Hepatocyte (in vitro differentiated cells): ENCODE measurements around the gene RBM38. TPM values are rescaled to one million over a fixed set of nuclear protein-coding genes. Genes with fewer than 3 reads are reported as not detected.

Source experiments
- DNase-seq: peaks from one replicate; pipeline ENCODE4 v3.0.0-alpha.2; 2016; ENCODE audit warnings: low spot score
- H2AFZ ChIP-seq: fragments of 200-600 bp; sonication (generic); 2 replicates; pipeline ENCODE4 v1.6.0; 2016; ENCODE audit warnings: antibody characterized with exemption, mild to moderate bottlenecking
- H3K27ac ChIP-seq: fragments of 200-600 bp; sonication (generic); 2 replicates; pipeline ENCODE4 v1.5.1; 2016; ENCODE audit warnings: mild to moderate bottlenecking
- H3K27me3 ChIP-seq: fragments of 200-600 bp; sonication (generic); 2 replicates; pipeline ENCODE4 v1.6.1; 2016
- H3K36me3 ChIP-seq: fragments of 200-600 bp; sonication (generic); replicated peaks from 2 replicates; pipeline ENCODE4 v1.5.1; 2016; ENCODE audit warnings: low read depth; ENCODE audit not compliant: insufficient read depth
- H3K4me1 ChIP-seq: fragments of 200-600 bp; sonication (generic); 2 replicates; pipeline ENCODE4 v1.5.1; 2016; ENCODE audit warnings: mild to moderate bottlenecking, moderate library complexity; ENCODE audit not compliant: insufficient read depth
- H3K4me2 ChIP-seq: fragments of 200-600 bp; sonication (generic); 2 replicates; pipeline ENCODE4 v1.6.0; 2016
- H3K4me3 ChIP-seq: fragments of 200-600 bp; sonication (generic); 2 replicates; pipeline ENCODE4 v1.5.1; 2016; ENCODE audit warnings: mild to moderate bottlenecking
- H3K79me2 ChIP-seq: fragments of 200-600 bp; sonication (generic); 2 replicates; pipeline ENCODE4 v1.6.0; 2017; ENCODE audit warnings: mild to moderate bottlenecking
- H3K9me2 ChIP-seq: fragments of 200-600 bp; sonication (generic); replicated peaks from 2 replicates; pipeline ENCODE4 v1.6.0; 2017; ENCODE audit warnings: mild to moderate bottlenecking; ENCODE audit not compliant: insufficient read depth
- H3K9me3 ChIP-seq: fragments of 200-600 bp; sonication (generic); 2 replicates; pipeline ENCODE4 v1.5.1; 2016; ENCODE audit warnings: low read depth, mild to moderate bottlenecking
- H4K20me1 ChIP-seq: fragments of 200-600 bp; sonication (generic); 2 replicates; pipeline ENCODE4 v1.6.0; 2016; ENCODE audit warnings: mild to moderate bottlenecking; ENCODE audit not compliant: insufficient read depth, poor library complexity, severe bottlenecking
- CTCF ChIP-seq: fragments of 200-600 bp; sonication (generic); IDR thresholded peaks from 2 replicates; pipeline ENCODE4 v1.5.1; 2016; ENCODE audit warnings: antibody characterized with exemption, mild to moderate bottlenecking; ENCODE audit not compliant: poor library complexity
- EZH2 ChIP-seq: fragments of 200-600 bp; sonication (generic); IDR thresholded peaks from 2 replicates; pipeline ENCODE4 v1.6.1; 2016; ENCODE audit warnings: antibody characterized with exemption, mild to moderate bottlenecking, borderline replicate concordance
- EZH2phosphoT487 ChIP-seq: fragments of 200-600 bp; sonication (generic); IDR thresholded peaks from one replicate; pipeline ENCODE4 v1.6.1; 2018; ENCODE audit warnings: antibody characterized with exemption, mild to moderate bottlenecking, low read depth, moderate library complexity; ENCODE audit not compliant: unreplicated experiment, severe bottlenecking
- WGBS: methylation state at CpG from one replicate; pipeline ENCODE4 v1.1.6; 2016; ENCODE audit warnings: low lambda C conversion rate; ENCODE audit errors: missing lambda C conversion rate; 5-methylcytosine and 5-hydroxymethylcytosine counted together
- polyA plus RNA-seq: library from polyadenylated mRNA; unstranded; fragments of >200 nt; fragmentation: Nextera tagmentation; extraction: Ambion mirVana; gene quantifications from 2 replicates; pipeline ENCODE4 v1.2.1, GENCODE V29; 2016
- total RNA-seq: library from RNA; depleted of rRNA; stranded (reverse); fragments of >200 nt; gene quantifications from 2 replicates; pipeline ENCODE4 v1.2.3, GENCODE V29; 2014

RBM38 gene
- total and polyA plus RNA-seq, 2 experiments from 2014 or later, result 16.1 to 19.6 TPM

- WGBS, result 89% methylated on average over 9 of the region's 9 CpGs
- Histone ChIP-seq H3K79me2 (no peaks in the 10 kb centered on the region), H3K27me3 (no peaks in the 10 kb centered on the region), H3K4me1 (no peaks in the 10 kb centered on the region), H2AFZ (no peak overlapping the region), H4K20me1 (no peaks in the 10 kb centered on the region), H3K27ac (no peak overlapping the region), H3K4me3 (no peak overlapping the region), H3K36me3 (no peaks in the 10 kb centered on the region), H3K9me3 (no peaks in the 10 kb centered on the region), H3K9me2 (no peaks in the 10 kb centered on the region), H3K4me2 (no peak overlapping the region)
- no peak for TF ChIP-seq CTCF
- TF ChIP-seq EZH2, result no peak
- no peak for TF ChIP-seq EZH2phosphoT487
- DNase-seq, result no peak
Observed at GRCh38 chr20:57434390-57434700, 43.1 kb downstream of the RBM38 start.

GRCh38 chr20:57435105-57435497 is 43.9 kb downstream of the RBM38 start:
- Histone ChIP-seq H3K27ac (no peak overlapping the region), H3K4me3 (no peak overlapping the region), H3K79me2 (no peaks in the 10 kb centered on the region), H3K4me2 (no peak overlapping the region), H4K20me1 (no peaks in the 10 kb centered on the region), H3K9me2 (no peaks in the 10 kb centered on the region), H3K27me3 (no peaks in the 10 kb centered on the region), H3K36me3 (no peaks in the 10 kb centered on the region), H3K9me3 (no peaks in the 10 kb centered on the region), H3K4me1 (no peaks in the 10 kb centered on the region), H2AFZ (no peak overlapping the region)
- DNase-seq, result no peak
- 84% methylated on average over 10 of the region's 10 CpGs for WGBS
- no peak for TF ChIP-seq EZH2phosphoT487
- no peak for TF ChIP-seq CTCF
- no peak for TF ChIP-seq EZH2

GRCh38 chr20:57435498-57436222 is 44.5 kb downstream of the RBM38 start:
- Histone ChIP-seq H3K4me1 (no peaks in the 10 kb centered on the region), H3K27ac (no peak overlapping the region), H2AFZ (no peak overlapping the region), H3K9me3 (no peaks in the 10 kb centered on the region), H3K9me2 (no peaks in the 10 kb centered on the region), H3K27me3 (no peaks in the 10 kb centered on the region), H3K4me3 (no peak overlapping the region), H4K20me1 (no peaks in the 10 kb centered on the region), H3K79me2 (no peaks in the 10 kb centered on the region), H3K4me2 (no peak overlapping the region), H3K36me3 (no peaks in the 10 kb centered on the region)
- no peak for DNase-seq
- TF ChIP-seq EZH2 (no peak), EZH2phosphoT487 (no peak), CTCF (no peak)
- 74% methylated on average over 25 of the region's 25 CpGs for WGBS
